Bone marrow (tissue), 2 donors: Measurements from ENCODE around the gene DLG2.

Experiments
- DNase-seq, 2 donors: peaks; one replicate each; lab custom pipeline; 2025; lab: John Stamatoyannopoulos, UW

The DLG2 gene

DNA sequence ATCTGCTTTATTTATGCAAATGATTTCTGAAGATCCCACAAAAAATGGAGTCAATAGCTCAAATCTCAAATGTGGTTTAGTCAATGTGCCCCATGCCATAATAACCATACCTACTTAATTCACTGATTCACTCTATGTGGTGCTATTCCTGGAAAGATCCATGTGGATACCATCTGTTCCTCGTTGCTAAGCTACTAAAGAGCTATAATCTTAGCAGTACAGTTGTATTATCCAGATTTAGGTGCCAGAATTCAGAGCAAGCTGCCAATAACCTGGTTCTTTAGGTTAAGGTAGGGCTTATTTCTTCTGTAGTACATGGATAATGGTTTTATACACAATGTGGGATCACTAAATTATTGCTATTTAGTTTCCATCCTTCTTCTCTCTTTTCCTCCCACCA is 1366.3 kb downstream of the DLG2 start:
- no peak for DNase-seq

DNA sequence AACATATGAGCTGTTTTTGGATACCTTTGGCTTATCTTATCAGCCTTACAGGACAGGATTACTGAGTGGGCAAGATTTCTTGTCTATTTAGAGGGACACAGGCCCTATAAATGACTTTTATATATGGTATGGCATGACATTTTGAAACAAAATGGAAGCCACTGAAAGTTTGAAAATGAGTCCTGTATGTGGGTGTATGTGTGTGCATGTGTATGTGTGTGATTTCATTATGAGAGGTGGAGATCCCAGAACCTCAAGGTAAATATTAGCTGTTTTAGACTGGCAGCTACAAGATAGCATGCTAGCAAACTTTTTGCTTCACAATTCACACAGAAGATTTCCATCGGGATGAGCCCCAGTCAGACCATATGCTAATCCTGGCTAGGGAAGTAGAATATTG is 1370.5 kb downstream of the DLG2 start:
- DNase-seq, result no peak

GRCh38 chr11:84255483-84255882 is 1371.7 kb downstream of the DLG2 start:
- DNase-seq, result no peak

- no peak for DNase-seq
These were observed 1376.1 kb downstream of the DLG2 start for GRCh38 chr11:84250834-84251613.

DNA sequence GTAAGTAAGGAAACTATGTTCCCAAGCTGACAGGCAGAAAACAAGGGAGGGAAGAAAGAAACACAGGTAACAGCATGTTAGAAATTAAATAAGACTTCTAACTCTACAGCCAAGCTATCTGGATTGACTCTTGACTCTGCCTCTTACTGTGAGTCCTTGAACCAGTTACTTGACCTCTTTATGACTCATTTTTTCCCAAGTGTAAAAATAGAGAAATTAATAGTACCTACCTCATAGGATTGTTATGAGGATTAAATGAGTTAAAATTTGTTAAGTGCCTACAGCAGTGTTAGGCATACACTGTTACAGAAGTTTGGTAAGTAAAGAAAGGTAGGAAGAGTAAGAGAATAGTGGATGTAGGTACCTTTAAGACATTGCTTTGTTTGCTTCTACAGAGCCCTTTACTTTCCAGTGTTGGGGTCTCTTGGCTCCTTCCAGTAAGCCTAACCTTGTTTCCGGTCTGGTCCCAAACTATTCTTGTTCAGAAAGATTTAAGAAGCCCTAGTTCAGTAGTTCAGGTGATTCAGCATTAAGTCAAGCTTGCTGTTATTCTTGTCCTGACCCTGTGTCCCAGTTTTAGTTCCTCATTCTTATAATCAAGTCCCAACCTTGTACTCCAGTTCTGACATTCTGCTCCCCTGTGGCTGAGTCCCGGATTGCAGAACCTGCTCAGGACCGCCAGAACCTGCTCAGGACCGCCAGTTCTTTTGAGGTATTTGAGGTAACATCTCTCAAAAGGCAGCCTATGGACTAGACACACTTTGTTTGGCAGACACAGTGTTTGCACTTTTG is 1377.6 kb downstream of the DLG2 start:
- DNase-seq, result no peak

DNA sequence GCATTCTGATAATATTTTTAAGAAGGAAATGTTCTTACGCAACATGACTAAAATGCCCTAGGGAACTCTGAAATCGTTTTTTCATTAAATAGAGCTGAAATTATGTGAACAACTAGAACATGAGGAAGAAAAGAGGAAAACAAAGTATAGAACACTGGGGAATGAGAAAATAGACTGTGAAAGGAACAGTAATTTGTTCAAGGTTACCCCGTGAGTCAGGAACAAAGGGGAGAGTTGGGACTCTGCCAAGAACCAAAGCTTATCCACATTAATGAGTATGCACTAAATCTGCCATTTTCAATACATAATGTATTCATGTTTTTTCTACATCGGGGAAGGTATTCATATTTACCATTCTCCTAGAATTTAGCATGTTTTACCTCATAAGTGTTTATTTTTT is 1379.2 kb downstream of the DLG2 start:
- DNase-seq, result no peak

DNA sequence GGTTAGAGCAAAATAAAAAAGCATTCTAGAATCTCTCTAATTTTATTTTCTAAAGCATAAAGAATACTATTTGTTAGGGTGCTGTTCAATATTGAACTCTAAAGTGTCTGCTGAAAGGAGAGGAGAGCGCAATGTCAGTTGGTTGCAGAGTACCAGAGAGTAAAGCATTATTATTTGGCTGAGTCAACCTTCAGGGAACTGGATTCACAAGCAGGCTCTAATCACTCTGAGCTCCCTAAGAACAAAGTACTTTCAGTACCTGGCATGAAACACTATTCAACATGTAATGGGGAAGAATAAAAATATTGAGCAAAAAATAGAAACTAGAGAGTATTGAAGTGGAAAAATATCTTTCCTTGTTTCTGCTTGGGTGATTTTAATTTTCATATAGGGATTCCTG is 1380.0 kb downstream of the DLG2 start:
- no peak for DNase-seq

- DNase-seq, result no peak
These were observed 1383.4 kb downstream of the DLG2 start for GRCh38 chr11:84243629-84244263.

DNA sequence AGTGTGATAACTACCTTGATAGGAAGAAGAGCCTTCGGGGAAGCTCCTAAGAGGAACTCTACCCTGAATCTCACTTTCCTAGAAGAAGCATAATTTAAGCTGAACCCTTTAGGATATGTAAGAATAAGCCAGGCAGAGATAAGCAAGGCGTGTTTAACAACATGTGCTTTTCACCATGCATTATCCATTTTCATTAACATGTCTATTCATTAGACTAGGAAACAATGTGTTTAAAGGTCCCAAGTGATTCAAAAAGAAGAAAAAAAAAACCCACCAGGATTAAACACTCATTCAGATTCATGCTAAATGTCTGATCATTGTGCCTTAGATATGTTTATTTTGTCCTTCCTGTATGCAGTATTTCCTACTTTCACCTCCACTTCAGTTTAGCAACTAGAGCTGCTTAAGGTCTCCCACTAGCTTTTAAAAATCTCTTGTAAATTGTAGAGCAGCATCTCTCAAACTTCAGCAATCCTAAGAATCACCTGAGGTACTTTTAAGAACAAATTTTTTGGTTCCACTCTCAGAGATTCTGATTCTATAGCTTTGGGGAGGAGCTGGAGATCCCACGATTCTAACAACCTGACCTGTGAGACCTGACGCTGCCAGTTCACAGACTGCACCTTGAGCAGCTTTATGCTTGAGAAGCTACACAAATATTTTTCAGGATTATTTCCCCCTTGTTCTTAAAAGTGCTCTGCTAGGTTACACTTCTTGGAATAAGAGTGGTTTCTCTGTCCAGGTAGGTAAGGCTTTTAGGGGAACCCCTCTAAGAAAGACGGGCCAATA is 1385.6 kb downstream of the DLG2 start:
- no peak for DNase-seq

DNA sequence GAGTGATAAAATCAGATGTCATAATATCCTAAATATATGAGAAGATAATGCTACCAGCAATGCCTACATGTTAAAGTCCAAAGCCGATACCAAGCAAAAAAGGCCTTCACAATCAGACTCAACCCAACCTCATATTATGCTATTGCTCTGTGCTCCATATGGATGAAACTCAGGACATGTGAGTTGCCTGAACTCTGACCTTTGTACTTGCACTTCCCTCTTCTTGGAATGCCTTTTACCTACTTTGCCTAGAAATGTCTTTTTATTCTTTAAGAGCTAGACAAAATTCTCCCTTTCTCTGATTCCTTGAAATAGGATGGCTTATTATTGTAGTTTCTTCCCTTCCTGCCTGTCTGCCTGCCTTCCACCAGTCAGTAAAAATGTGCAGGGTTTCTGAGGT is 1386.3 kb downstream of the DLG2 start:
- DNase-seq, result no peak

- DNase-seq, result no peak
These were observed 1390.7 kb downstream of the DLG2 start for GRCh38 chr11:84236436-84236835.

- DNase-seq, result no peak
These were observed 1392.5 kb downstream of the DLG2 start for GRCh38 chr11:84234462-84235202.

GRCh38 chr11:84234011-84234410 is 1393.1 kb downstream of the DLG2 start:
- no peak for DNase-seq

- DNase-seq, result no peak
These were observed 1394.6 kb downstream of the DLG2 start for GRCh38 chr11:84232511-84232910.

GRCh38 chr11:84230402-84230801 is 1396.7 kb downstream of the DLG2 start:
- no peak for DNase-seq

DNA sequence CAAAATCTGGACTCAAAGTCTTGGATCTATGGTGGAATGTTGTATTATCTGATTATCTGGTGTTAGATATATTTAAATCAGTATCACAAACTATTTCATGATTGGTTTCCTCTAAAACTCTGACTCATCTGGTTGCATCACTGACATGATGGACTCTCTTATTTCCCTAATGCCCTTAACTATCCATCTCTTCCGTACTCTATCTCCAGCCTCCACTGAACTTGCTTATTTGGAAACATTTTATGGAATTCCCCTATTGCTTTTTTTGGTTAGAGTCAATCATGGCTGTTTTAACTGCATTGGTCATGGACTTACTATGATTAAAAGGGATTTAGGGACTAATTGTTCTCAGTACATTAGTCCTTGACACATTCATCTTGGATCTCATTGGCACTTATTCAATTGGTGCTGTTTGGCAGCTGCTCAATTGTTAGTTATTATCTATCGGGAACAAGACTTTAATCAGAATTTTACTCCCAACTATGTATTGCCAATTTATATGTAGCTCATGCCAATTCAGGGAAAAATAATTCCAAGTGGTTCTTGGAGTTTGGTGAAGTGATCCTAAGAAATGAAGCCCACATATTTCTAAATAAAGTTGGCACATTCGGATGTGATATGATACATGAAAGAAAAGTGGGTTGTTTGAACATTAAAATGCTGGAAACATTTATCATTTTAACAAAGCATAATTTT is 1399.0 kb downstream of the DLG2 start:
- DNase-seq, result no peak

- no peak for DNase-seq
These were observed 1403.1 kb downstream of the DLG2 start for GRCh38 chr11:84224042-84224441.

GRCh38 chr11:84218318-84218717 is 1408.8 kb downstream of the DLG2 start:
- DNase-seq, result no peak

GRCh38 chr11:84215672-84216071 is 1411.5 kb downstream of the DLG2 start:
- no peak for DNase-seq

DNA sequence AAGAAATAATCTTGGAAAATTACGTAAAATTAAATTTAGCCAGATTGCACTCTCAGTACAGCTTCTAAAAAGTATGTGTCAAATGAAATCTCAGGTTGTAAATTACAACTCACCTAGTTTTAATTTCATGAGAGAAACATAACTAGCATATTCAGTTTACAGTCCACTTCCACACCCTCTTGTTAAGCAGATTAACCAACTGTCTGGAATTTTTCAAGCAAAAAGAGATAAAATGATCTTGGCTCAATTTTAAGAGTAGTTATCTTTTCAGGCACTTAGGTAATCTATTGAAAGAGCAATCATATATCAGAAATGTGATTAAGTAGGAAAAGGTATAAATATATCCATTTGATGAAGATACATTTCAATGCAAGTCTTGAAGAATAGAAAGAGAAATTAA is 1412.6 kb downstream of the DLG2 start:
- no peak for DNase-seq
